Neuronal stem cell (in vitro differentiated cells): ENCODE results near the gene KICS2.

Experiments
- DNase-seq: peaks from one replicate; pipeline ENCODE4 v3.0.0-alpha.2; 2013; ENCODE audit warnings: low spot score
- H2AFZ ChIP-seq: one replicate; pipeline ENCODE4 v1.6.1; 2013; ENCODE audit warnings: mild to moderate bottlenecking, low read length, inconsistent platforms
- H2AK5ac ChIP-seq: 2 replicates; pipeline ENCODE4 v1.6.1; 2013; ENCODE audit warnings: low read depth, mild to moderate bottlenecking, inconsistent platforms, low read length, moderate library complexity, mixed read lengths
- H2BK120ac ChIP-seq: 2 replicates; pipeline ENCODE4 v1.6.1; 2013; ENCODE audit warnings: low read depth, mild to moderate bottlenecking, inconsistent platforms, low read length, moderate library complexity, mixed read lengths
- H2BK12ac ChIP-seq: one replicate; pipeline ENCODE4 v1.6.1; 2013; ENCODE audit warnings: low read length, inconsistent platforms
- H2BK15ac ChIP-seq: 2 replicates; pipeline ENCODE4 v1.6.1; 2013; ENCODE audit warnings: mild to moderate bottlenecking, low read length, inconsistent platforms, mixed read lengths
- H2BK5ac ChIP-seq: one replicate; pipeline ENCODE4 v1.6.1; 2013; ENCODE audit warnings: inconsistent platforms, mild to moderate bottlenecking, low read length, moderate library complexity
- H3K14ac ChIP-seq: one replicate; pipeline ENCODE4 v1.6.1; 2013; ENCODE audit warnings: low read length, inconsistent platforms
- H3K18ac ChIP-seq: 2 replicates; pipeline ENCODE4 v1.6.1; 2013; ENCODE audit warnings: low read length, inconsistent platforms
- H3K23ac ChIP-seq: 2 replicates; pipeline ENCODE4 v1.6.1; 2013; ENCODE audit warnings: low read depth, mild to moderate bottlenecking, mixed read lengths, low read length, inconsistent platforms; ENCODE audit not compliant: poor library complexity
- H3K27ac ChIP-seq: replicated peaks from 3 replicates; pipeline ENCODE4 v1.5.1; 2013; ENCODE audit warnings: low read length, inconsistent platforms
- H3K27me3 ChIP-seq, 3 experiments: 2 replicates each; pipeline ENCODE4 v1.6.1; 2013; ENCODE audit warnings: low read length in 3 of 3, mild to moderate bottlenecking in 2 of 3, inconsistent platforms in 1 of 3, low read depth in 1 of 3, mixed read lengths in 1 of 3, moderate library complexity in 1 of 3; ENCODE audit not compliant: control insufficient read depth in 3 of 3, insufficient read depth in 3 of 3
- H3K36me3 ChIP-seq, 2 donors: replicated peaks in 1 of 2; 2 replicates each; pipeline ENCODE4 v1.6.1; 2013; ENCODE audit warnings: low read length in 2 of 2; ENCODE audit not compliant: control insufficient read depth in 2 of 2, insufficient read depth in 2 of 2
- H3K4ac ChIP-seq: 2 replicates; pipeline ENCODE4 v1.6.1; 2013; ENCODE audit warnings: inconsistent platforms, mild to moderate bottlenecking, low read length, moderate library complexity
- H3K4me1 ChIP-seq, 2 donors: 1 replicate in 1 of 2; 2 replicates in 1 of 2; pipeline ENCODE4 v1.6.1; 2013; ENCODE audit warnings: low read length in 2 of 2, low read depth in 1 of 2; ENCODE audit not compliant: control insufficient read depth in 2 of 2, insufficient read depth in 1 of 2
- H3K4me2 ChIP-seq: one replicate; pipeline ENCODE4 v1.6.1; 2013; ENCODE audit warnings: mild to moderate bottlenecking, low read length, inconsistent platforms; ENCODE audit not compliant: insufficient read depth, poor library complexity, severe bottlenecking
- H3K4me3 ChIP-seq, 2 donors: 2 replicates each; pipeline ENCODE4 v1.5.1; 2013; ENCODE audit warnings: low read length in 2 of 2, mild to moderate bottlenecking in 2 of 2, inconsistent platforms in 1 of 2, moderate library complexity in 1 of 2
- H3K79me1 ChIP-seq: one replicate; pipeline ENCODE4 v1.6.1; 2013; ENCODE audit warnings: low read depth, mild to moderate bottlenecking, inconsistent platforms, low read length, moderate library complexity
- H3K9ac ChIP-seq: one replicate; pipeline ENCODE4 v1.6.1; 2013; ENCODE audit warnings: mild to moderate bottlenecking, low read depth, low read length, inconsistent platforms; ENCODE audit not compliant: poor library complexity
- H3K9me3 ChIP-seq, 2 donors: replicated peaks in 1 of 2; 2 replicates each; pipeline versions ENCODE3 to v1.6.1; 2013; ENCODE audit warnings: low read length in 2 of 2, mild to moderate bottlenecking in 2 of 2, inconsistent platforms in 1 of 2, low read depth in 1 of 2, mixed read lengths in 1 of 2, moderate library complexity in 1 of 2; ENCODE audit not compliant: control insufficient read depth in 2 of 2, insufficient read depth in 1 of 2
- H4K8ac ChIP-seq: one replicate; pipeline ENCODE4 v1.6.1; 2013; ENCODE audit warnings: low read depth, mild to moderate bottlenecking, inconsistent platforms, low read length, moderate library complexity
- H4K91ac ChIP-seq: one replicate; pipeline ENCODE4 v1.6.1; 2013; ENCODE audit warnings: low read length, low read depth, mild to moderate bottlenecking, inconsistent platforms; ENCODE audit not compliant: poor library complexity
- WGBS, 2 donors: extraction: QIAGEN DNeasy Blood & Tissue Kit; methylation state at CpG; one replicate each; pipeline ENCODE4 v1.1.7; 2013; ENCODE audit warnings: missing lambda C conversion rate in 2 of 2, mixed read lengths in 1 of 2; ENCODE audit not compliant: insufficient read length in 2 of 2, insufficient replicate concordance in 1 of 2; ENCODE audit errors: extremely low coverage in 2 of 2; 5-methylcytosine and 5-hydroxymethylcytosine counted together

KICS2 gene

DNA sequence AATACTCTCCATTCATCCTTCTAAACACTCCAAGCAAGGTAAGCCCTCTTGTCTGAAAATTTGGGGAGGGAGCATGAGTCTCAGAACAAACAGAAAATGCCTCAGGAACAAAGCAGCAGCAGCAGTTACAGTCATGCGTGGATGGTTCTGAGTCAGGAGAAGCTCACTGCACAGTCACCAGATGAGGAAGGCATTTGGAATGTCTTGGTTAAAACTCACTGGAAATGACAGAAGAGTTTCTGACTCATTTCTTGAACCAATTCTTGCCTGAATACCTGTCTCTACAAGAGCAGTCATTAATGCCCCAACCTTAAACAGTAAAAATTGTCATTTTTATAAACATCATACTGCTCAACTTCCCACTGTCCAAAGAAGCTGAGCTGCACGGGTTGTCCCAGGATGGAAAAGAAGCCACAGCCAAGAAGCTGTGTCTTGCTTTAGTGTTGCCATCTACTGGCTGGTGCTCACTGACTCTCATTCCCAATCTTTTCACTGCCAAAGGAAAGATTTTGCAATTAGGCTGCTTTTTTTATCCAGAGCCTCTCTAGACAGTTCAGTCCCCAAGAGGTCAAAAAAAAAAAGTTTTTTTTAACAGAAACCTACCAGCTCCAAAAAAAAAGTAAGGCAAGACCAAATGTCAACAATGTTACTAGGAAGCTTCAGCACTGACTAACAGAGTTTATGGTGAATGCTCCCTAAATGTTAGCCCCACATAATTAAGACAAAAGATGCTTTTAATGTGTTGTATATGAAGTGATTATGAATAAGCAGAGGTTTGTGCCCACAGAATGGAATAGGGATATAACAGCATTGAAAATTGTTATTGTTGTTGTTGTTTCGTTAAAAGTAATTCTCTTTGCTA is 40.4 kb downstream of the KICS2 start:
- no peak overlapping the region for H2BK12ac ChIP-seq
- H2BK120ac ChIP-seq: no peak overlapping the region
- no peak overlapping the region for H2BK5ac ChIP-seq
- no CpG with 5 or more reads among the region's 3 CpGs for WGBS, 2 donors
- DNase-seq: peak; percentile 23
- no peak overlapping the region for H3K27ac ChIP-seq
- H3K9me3 ChIP-seq: peaks cover 0 to 5% of the 10 kb centered on the region in 2 donors
- no peak overlapping the region for H4K91ac ChIP-seq
- H3K14ac ChIP-seq: no peak overlapping the region
- no peaks in the 10 kb centered on the region for H3K36me3 ChIP-seq
- H3K4me1 ChIP-seq: peaks cover 0 to 2% of the 10 kb centered on the region in 2 donors
- H2AK5ac ChIP-seq: no peak overlapping the region
- no peak overlapping the region for H3K18ac ChIP-seq
- H3K4me3 ChIP-seq: no peak overlapping the region
- H3K9ac ChIP-seq: no peak overlapping the region
- H3K4ac ChIP-seq: no peak overlapping the region
- H3K23ac ChIP-seq: no peak overlapping the region
- no peak overlapping the region for H2BK15ac ChIP-seq
- H2AFZ ChIP-seq: peak overlapping the region; percentile 78
- no peak overlapping the region for H4K8ac ChIP-seq
- H3K79me1 ChIP-seq: no peaks in the 10 kb centered on the region
- no peak overlapping the region for H3K4me2 ChIP-seq
- no peaks in the 10 kb centered on the region for H3K27me3 ChIP-seq

DNA sequence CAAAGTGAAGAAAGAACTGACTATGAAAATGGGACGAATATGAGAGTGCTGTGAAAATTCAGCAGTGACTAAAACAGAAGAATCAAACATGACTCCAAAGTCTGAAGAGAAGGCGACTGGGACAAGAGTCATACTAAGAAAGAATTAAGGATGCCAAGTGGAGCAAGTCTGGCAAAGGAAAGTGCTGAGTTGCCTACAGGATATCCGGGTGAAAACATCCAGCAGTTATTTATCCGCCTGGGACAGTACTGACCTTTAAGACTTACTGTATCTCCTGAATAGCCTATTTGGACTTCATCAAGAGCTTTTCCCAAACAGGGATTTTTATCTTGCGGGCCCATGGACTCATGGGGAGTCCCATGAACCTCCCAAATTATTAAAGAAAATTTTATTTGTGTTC is 41.1 kb downstream of the KICS2 start:
- Histone ChIP-seq H3K9me3 (peaks cover 0 to 5% of the 10 kb centered on the region in 2 donors), H2BK12ac (no peak overlapping the region), H3K18ac (no peak overlapping the region), H2AFZ (peak overlapping the region; percentile 78), H3K27me3 (no peaks in the 10 kb centered on the region), H2BK120ac (no peak overlapping the region), H3K14ac (no peak overlapping the region), H4K91ac (no peak overlapping the region), H2BK5ac (no peak overlapping the region), H3K4me1 (peaks cover 0 to 2% of the 10 kb centered on the region in 2 donors), H3K27ac (no peak overlapping the region), H2BK15ac (no peak overlapping the region), H3K23ac (no peak overlapping the region), H3K36me3 (no peaks in the 10 kb centered on the region), H3K4me2 (no peak overlapping the region), H3K9ac (no peak overlapping the region), H4K8ac (no peak overlapping the region), H3K79me1 (no peaks in the 10 kb centered on the region), H2AK5ac (no peak overlapping the region), H3K4me3 (no peak overlapping the region), H3K4ac (no peak overlapping the region)
- DNase-seq: no peak
- no CpG with 5 or more reads among the region's 5 CpGs for WGBS, 2 donors

DNA sequence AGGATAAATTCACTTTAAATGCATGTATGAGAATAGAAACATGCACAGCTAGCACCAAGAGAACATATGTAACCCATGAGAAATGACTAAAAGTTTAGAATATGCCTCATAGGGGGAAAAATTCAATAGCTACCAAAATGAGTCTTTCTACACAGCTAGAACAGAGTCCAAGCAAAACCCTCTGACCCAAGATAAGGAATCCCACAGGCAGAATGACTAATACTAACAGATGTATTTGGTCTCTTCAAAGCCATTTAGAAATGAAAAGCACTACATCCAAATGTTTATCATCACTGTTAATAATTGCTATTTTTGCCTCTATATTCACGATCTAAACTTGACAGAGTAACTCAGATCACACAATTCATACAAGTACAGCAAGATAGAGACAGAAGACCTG is 44.0 kb downstream of the KICS2 start:
- Histone ChIP-seq H3K4me2 (no peak overlapping the region), H2BK120ac (no peak overlapping the region), H3K9me3 (peaks cover 0 to 4% of the 10 kb centered on the region in 2 donors), H2BK15ac (no peak overlapping the region), H3K4ac (no peak overlapping the region), H2BK5ac (no peak overlapping the region), H4K8ac (no peak overlapping the region), H3K18ac (no peak overlapping the region), H3K4me3 (no peak overlapping the region), H3K36me3 (no peaks in the 10 kb centered on the region), H2BK12ac (no peak overlapping the region), H3K4me1 (peaks cover 2 to 11% of the 10 kb centered on the region in 2 donors), H2AFZ (no peak overlapping the region), H3K14ac (no peak overlapping the region), H3K9ac (no peak overlapping the region), H3K27me3 (no peaks in the 10 kb centered on the region), H2AK5ac (no peak overlapping the region), H3K23ac (no peak overlapping the region), H4K91ac (no peak overlapping the region), H3K27ac (no peak overlapping the region), H3K79me1 (no peaks in the 10 kb centered on the region)
- DNase-seq: no peak
- WGBS, 2 donors: no CpG with 5 or more reads among the region's 1 CpG

DNA sequence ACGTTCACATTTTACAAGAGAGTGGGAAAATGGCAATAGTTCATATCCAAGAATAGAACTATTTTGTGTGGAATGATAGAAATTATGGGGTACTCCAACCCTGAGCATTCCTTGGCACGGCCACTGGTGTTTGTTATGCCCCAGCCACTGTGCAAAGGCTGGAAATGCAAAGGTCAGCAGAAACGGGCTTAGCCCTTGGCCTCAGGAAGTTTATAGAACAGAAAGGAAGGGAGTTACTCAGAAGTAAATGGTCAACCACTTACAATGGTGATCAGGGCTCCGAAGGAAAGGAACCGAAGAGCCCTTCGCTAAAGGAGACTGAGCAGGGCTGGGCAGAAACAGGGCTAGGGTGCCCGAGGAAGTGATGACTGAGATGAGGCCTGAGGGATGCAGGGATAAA is 45.1 kb downstream of the KICS2 start:
- H3K4me1 ChIP-seq: peaks cover 2 to 12% of the 10 kb centered on the region in 2 donors
- H2BK12ac ChIP-seq: no peak overlapping the region
- H3K9ac ChIP-seq: no peak overlapping the region
- no peaks in the 10 kb centered on the region for H3K36me3 ChIP-seq
- H3K9me3 ChIP-seq: no peaks in the 10 kb centered on the region
- no peak overlapping the region for H3K14ac ChIP-seq
- no peak for DNase-seq
- no peak overlapping the region for H3K23ac ChIP-seq
- H3K18ac ChIP-seq: no peak overlapping the region
- no peak overlapping the region for H2BK120ac ChIP-seq
- H2AK5ac ChIP-seq: no peak overlapping the region
- H3K4ac ChIP-seq: no peak overlapping the region
- no peak overlapping the region for H3K4me2 ChIP-seq
- no peak overlapping the region for H4K8ac ChIP-seq
- H3K27ac ChIP-seq: no peak overlapping the region
- no peak overlapping the region for H4K91ac ChIP-seq
- H2BK15ac ChIP-seq: no peak overlapping the region
- no peak overlapping the region for H3K4me3 ChIP-seq
- no CpG with 5 or more reads among the region's 7 CpGs for WGBS, 2 donors
- H2AFZ ChIP-seq: no peak overlapping the region
- H3K79me1 ChIP-seq: no peaks in the 10 kb centered on the region
- no peak overlapping the region for H2BK5ac ChIP-seq
- H3K27me3 ChIP-seq: no peaks in the 10 kb centered on the region
